Hematopoietic multipotent progenitor cell treated with erythropoietin and hydrocortisone succinate and interleukin-3 and kit ligand, for 6 days (in vitro differentiated cells): ENCODE results near the gene ARID5B.
"Not testable (repeated sequence)": the region's sequence is repeated elsewhere in the genome, so short reads cannot be mapped to it uniquely, and the experiment has no call there.

Experiments used
- DNase-seq: peaks from one replicate; pipeline ENCODE4 v3.0.0-alpha.2; 2015

Gene ARID5B

DNA sequence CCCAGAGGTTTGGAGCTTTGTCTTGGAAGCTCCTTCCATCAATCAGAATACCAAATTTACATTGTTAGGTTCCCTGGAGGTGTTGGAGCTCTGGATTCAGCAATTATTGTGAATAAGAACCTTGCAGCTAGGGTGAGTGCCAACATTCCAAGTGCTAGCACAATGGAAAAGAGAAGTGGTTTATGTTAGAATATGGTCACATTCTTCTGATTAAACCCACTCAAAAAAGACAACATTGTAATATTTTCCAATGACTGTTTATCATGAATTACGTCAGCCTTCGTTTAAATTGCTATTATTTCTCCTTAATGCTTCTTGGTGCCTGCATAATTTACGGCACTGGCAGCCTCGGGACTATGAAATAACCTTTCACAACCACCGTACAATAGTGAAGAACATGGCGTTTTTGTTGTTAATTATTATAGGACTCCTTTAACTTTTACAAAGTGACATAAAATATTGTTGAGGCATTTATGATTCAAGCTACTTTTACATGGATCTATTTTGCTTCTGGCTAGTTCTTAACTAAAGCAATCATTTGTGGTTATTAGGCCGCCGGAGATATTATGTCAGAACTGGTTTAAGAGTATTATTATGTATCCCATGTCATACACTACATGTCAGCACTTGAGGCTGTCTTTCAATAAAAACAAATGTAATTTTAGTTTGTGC is 117.7 kb downstream of the ARID5B start:
- no peak for DNase-seq

DNA sequence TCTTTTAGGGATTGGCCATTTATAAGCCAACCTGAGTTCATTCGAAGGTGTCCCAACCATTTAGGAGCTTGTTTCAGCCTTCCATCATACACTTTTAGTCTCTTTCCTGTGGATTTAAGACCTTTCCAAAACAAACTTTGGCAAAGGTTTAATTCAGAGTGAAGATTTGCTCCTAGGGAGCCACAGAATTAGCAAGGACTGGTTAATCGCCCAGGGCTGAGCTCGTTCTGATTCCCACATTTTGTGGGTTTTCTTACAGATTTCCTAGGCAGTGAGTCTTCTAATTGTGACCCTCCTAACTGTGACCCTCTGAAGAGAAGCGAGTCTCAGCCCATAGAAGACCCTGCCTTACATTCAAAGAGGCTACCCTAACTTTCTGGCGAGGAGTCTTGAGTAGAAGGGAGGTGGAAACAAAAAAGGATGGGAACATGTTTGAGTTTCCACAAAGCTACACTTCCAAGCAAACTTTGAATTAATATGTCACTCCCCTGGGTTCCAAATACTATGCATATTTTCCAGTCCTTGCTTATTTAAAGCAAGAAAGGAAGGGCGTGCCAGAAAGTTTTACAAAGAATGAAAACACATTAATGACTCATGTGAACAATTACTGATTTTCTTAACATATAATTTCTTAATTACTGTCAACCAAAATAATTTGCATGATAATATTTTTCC is 118.3 kb downstream of the ARID5B start:
- no peak for DNase-seq

DNA sequence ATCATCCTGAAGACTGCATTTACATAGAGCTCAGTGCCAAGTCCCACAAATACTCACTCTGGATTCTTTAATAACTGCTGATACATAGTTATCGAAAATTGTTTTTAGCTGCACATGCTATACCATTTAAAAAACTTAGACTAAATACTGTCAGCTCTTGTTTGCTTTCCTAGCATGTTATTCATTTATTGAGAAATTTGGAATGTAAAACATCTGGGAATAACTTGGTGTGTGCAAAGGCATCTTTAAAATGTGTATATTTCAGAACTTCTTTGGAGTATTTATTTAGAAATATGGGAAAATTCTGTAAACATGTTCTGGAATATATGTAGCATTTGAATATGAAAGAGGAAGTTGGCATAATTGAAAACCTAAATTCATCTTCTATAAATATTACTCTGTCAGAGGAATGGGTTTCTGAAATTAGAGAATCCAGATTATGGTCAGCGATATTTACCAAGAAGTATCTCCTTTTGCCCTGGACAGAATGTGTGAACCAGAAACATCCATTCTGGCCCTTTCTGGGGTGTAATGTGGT is 119.7 kb downstream of the ARID5B start:
- no peak for DNase-seq

DNA sequence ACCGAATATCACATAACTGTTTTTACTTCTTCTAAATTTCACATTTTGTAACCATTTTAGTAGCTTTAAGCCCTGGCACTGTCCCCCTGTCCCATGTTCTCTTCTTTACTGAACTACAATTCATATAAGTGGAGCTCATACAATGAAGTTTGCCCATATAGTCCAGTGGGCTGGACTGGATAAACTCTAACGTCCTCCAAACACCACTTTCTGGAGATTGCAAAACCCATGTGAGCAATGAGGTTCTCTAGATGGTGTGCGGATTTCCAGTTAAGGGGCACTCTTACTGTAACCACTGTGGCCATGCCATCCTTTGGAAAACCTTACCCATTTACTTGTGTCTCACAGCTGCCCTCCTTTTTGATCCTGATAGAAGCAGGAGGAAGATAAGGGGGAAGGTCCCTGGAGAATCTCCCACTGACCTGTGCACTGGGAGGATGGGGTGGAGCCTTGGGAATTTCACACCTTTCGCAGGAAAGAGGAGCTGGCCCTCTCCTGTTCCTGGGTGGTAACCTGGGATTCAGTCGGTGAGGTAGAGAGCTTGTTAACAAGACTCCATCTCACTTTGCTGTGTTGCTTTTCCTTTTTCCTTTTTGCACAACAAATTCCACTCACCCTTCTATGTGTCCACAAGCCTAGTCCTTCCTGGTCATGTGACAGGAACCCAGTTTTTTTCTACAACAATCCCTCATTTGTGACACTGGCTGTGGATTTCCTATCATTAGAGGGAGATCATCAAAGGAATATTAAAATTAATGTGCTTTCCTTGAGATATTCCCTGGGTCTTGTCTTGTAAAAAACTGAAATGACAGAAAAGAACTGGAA is 120.7 kb downstream of the ARID5B start:
- no peak for DNase-seq

DNA sequence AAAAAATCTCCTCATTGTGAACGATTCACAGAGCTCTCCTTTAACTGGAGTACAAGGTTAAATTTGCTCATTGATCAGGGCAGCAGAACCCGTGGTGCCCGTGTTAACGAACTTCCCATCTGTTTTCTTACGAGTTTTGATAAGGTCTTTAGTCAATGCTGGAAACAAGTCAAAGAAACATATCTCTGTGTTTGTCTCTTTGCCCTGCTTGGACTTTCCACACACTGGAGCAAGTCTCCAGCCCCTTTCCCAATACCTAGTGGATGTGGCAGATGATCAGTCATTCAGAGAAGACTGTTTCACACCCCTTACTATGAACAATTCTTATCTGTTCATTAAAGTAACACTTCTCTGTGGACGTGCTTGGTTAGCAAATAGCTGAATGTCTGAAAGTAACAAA is 121.3 kb downstream of the ARID5B start:
- DNase-seq: no peak

DNA sequence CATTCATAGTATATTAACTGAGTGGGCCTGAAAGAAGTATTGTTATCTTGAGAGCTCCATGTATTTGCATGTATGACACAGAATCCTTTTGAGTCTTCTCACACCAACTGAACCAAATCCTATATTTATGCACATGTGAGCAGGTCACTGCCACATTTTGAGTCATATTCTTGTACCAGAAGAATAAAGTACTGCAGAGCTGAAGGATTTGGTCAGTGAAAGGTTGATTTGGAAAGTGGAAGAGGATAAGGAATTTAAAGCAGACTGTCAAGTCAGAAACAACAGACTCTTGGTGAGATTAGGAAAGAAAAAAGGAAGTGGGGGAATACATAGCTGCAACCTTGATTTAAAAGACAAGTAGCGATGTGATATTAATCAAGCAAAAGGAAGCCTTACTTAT is 121.8 kb downstream of the ARID5B start:
- DNase-seq: no peak

DNA sequence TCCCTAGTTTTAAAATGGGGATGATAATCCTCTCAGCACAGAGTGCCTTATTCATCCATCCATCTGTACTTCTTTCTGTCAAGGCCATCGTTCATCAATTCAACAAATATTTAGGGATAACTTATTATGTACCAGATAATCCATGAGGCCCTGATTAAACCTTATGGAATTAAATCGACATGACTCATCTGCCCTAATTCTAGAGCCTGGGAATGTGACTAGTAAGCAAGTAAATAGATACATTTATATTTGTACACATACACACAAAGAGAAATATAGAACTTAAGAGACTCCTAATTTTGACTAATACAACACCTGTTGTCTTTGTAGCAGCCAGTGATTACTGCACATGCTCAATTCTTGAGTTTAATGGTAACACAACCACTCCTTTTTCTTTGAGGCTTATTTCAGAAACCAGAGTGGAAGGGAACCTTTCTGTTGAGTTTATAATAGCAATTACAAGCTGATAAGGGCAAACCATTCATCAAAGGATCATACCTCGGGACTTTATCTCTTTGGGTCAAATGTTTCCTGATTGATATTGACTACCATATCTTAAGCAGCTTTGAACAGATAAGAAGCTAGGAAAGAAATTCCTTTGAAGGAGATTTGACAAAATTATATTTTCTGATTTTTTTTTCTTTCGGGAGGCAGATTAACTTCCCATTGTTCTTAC is 122.7 kb downstream of the ARID5B start:
- no peak for DNase-seq

DNA sequence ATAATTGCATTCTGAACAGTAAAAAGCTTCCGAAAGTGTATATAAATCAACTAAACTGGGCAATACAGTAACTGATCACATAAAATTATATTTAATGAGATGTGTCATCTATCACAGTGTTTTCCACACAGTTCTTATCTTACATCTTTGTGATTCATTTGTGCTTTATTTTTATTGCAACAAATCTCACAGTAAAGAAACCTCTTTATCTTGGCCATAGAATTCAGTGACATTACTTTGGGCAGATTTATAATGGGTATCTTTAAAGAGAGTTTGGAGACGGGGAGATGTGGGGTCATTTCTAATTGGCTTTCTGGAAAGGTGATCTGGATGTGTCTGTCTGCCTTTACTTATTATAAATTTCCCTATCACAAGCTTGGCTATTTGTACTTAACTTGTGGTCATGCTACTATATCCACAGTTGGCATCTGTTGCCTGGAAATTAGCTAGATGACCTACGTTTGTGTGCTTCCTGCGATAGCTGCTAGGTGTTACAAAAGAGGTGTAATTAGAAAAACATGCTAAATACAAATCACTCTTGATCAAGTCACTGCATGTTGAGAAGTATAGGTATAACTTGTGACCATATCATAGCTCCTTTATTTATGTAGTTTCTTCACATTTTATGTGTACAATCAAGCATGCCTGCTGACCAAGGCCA is 123.8 kb downstream of the ARID5B start:
- DNase-seq: no peak

DNA sequence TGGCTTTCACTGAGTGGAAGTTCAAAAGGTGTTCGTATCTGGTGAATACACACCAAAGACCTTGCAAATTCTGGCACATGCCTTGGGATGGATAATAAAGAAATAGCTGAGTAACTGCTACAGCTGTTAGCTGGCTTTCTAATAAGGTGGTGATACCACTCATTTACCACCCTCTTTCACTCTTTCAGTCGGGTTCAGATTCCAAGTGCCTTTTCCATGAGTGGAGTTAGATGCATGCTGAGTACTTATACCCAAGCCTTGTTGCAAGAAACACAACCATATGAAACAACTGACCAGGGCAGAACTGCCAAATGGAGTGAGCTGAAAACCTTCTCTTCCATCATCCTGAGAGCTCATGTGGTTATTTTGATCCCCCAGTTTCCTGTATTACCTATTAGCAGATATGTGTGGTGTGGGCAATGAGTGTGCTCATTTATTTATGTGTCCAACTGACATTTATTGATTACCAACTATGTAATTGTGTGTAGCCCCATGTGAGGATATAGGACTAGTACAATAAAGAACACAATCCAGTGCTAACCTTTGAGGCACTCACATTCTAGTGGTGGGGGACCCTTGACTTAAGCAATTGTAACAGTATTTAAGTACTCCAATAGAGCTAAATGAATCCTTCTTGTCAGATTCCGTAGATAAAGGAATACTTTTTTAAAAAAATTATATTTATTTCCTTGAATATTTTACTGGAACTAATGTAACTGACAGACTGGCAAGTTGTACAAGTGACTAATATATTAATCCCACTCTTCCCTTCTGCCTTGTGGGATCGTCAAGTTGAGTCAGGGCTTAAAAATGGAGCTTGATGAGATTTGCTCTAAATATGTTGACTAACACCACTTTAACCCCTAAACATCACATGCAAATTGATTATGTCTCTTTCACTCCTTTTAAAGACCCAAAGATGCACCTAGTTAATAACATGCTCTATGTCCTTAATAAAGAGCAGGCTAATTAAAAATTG is 124.7 kb downstream of the ARID5B start:
- no peak for DNase-seq

DNA sequence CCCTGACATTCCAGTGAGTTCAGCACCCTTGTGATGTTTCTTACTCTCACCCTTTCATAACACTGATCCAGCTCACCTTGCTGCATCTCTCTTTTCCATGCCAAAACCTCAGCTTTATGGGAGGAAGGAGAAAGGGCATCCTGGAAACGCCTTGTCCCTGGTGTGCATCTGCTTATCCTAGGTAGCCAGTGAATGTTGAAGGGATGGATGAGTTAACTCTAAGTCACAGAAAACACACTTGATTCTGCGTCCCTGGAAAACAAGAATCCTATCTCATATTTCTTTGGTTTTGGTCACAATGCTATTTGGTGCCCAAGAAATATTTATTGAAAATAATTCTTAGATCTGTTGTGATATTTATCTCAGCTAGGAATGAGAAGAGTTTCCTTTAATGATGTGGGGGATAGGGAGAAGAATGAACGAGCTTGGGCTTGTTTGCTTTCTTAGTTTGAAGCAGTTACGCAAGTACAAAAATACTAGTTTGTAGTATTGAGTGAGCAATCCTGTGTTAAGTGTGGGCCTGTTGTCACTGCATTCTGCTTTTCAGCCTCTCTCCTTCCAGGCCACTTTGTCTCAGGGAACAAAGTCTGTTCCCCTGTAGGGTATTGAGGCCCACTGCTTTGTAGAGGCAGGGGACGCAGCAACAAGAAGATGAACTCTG is 126.5 kb downstream of the ARID5B start:
- DNase-seq: no peak

DNA sequence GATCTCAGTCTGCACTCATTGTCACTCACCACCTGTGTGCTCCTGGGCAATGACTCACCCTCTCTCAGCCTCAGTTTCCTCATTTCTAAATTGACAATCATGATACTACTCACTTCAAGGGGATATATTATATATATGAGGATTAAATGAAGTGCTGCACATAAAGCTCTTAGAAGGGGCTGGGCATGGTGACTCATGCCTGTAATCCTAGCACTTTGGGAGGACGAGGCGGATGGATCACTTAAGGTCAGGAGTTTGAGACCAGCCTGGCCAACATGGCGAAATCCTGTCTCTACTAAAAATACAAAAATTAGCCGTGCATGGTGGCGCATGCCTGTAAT is 127.0 kb downstream of the ARID5B start:
- not testable (repeated sequence) for DNase-seq

DNA sequence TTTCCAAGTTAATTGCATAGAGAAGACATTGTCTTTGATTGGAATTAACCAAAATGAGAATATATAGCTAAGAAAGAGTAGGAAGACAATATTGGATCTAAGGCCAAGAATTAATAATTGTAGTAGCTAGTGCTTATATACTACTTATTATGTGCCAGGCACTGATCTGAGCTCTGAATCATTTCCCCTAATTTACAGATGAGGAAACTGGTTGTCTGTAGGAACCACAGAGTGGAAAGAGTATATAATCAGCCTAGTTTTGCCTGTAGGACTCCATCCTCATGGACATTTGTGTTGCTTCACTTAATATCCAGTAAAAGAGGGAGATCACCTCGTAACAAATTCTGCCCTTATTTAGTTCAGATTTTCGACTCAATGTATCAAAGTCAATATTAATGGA is 127.9 kb downstream of the ARID5B start:
- no peak for DNase-seq

DNA sequence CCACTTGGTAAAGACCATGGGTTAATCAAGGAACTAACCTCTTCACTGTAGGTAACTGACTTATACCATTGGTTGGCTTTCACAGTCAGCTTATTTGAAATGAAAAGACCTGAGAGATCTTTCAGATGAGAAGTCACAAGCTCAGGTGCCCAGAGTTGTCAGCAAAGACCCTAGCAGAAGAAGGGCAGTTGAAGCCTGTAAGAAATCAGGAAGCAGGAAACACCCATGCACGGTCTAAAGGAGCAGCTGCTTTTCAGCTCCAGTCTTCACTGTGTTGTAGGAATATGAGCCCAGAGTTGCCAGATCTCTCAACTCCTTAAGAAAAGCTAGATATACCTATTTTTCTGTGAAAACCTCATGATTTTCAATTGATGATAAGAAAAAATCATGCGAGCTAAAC is 130.0 kb downstream of the ARID5B start:
- no peak for DNase-seq

DNA sequence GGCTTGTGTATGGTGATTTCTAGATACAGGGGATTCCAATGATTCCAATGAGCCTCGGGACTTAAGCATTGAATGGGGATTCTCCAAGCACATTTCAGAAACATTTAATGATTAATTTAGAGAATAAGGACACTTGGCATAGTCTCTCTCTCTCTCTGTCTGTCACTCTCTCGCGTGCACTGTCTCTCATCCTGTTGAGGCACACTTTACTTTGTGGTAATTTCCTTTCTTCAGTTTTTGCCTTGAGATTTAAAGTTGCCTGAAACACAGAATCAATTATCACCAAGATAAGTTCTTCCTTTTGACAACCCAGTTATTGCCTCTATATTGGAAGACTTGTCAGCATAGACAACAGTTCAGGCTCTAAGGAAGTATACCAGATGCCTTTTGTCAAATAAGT is 131.6 kb downstream of the ARID5B start:
- DNase-seq: no peak

DNA sequence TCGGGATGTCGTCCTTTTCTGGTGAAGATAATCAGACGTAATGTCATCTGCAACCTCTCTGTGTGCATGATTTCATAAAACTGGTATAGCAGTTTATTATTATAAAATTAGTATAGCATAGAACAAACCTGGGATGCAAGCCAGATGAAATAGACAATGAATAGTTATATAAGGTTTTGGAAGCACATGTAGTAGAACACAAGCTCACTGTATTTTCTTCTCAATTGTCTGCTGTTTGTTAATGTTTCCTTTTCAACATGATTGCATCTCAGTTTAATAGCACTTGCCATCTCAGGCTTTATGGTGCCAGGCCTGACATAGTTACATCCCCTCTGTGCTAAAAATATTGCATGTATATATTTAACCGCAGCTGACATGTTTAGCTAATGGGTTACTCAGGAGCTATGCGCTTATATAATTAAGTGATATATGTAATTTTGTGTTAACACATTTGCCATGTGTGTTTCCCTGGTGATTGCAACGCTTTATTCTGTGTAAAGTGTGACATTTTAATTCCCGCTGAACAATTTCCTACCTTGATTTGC is 132.7 kb downstream of the ARID5B start:
- DNase-seq: no peak

DNA sequence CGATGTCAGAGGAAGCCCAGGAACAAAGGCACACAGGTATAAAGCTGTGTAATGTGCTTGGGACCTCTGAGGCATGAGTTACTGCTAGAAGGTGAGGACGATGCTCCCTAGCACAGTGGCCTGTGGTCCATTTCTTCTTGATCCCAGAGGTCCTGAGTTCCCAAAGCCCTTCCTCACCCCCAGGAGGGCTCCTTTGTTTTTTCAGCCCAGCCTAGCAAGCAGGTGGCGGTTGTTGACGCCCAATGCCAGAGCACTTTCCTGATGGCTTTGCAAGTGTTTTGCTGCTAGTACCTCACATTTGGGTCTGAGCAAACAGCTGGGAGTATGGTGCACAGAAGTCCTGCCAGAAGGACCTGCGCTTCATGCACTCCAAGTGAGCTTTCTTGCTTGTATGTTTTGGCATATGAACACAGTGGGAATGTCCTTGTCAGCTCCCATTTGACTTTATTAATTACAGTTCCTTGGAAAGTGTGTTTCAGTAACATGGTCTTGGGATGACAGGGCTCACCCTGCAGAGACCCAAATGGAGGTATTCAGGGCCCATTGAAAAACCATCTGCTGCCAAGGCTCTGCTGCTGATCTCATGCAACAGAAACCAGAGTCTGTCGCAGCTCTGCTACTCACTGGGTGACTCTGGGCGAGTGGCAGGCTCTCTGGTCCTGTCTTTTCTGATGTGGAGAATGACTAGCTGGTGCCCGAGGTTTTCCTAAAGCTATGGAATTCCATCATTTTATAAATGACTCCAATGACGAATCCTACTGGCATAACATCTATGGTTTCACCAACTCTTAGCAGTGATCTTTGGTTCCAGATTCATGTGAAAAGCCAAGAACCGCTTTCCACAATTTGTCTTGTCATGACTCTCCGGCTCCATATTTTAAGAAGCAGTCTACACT is 134.9 kb downstream of the ARID5B start:
- DNase-seq: no peak

DNA sequence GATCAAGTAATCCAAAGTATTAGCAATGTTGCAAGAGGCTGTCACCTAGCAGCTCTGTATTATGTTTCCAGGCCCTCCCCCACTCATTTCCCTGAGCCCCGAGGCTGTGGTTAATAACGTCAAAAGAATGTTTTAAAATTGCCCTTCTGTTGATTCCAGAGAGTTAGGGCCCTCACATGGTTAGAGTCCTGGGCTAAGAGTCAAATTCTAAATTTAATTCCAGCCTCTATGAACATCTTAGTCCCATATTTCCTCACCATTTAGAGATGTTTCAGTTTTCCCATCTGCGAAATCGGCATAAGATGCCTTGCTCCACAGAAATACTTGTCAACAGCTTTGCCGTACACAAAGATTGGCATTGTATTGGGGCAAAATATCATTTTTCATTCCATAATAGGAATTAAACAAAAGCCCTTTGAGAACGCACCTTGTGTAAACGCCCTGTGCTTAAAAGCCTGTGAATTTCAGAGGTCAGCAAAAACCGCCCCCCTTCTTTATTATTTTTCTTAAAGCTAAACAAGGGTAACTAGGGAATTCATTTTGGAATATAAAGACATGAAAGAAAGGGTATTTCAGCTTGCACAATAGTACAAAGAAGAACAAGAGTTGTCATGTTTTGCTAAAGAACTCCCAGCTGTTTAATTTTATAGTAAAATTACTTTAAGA is 135.8 kb downstream of the ARID5B start:
- DNase-seq: no peak

DNA sequence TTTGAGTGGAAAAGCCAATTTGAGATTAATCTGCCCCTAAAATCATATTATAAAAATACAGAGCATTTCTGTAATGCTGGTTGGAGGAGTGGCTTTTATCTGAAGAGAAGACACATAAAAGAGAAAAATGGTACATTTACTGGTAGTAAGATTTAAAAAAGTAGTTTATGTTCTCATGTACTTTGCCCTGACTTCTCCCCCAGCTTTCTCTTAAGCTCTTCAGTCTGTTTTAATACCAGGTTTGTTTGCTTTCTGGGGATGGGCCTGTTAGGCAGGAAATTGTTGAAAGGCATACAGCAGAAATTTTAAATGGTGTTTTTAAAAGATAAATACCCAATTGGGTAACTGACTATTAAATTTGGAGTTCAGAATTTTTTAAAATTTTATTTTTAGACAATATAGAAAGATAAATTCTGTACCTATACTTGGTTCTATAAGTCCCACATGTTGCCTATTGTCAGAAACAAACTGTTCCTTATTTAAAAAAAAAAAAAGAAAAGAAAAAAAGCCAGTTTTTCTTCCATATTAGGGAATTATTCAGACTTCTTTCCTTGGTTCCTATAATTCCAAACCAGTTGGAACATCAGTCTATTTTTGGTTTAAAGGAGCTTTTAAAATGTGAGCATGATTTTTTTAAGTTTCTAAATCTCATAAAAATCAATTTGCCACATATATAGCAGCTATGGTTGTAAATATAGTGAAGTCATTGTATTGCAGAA is 136.6 kb downstream of the ARID5B start:
- DNase-seq: no peak
